T-helper 17 cell (primary cell): ENCODE results near the gene PTPRM. TPM values are rescaled to one million over a fixed set of nuclear protein-coding genes. Genes with fewer than 3 reads are reported as not detected.

Source experiments
- ATAC-seq: fragments of 150-1000 bp; cut with Tn5 transposase; 2 replicates; pipeline ENCODE4 v1.10.0; 2021; ENCODE audit warnings: mild to moderate bottlenecking, moderate library complexity
- DNase-seq, 3 donors: peaks; one replicate each; pipeline versions ENCODE4 v3.0.0 to v3.0.0-alpha.2; 2020 to 2021
- H3K9me3 ChIP-seq: one replicate; pipeline ENCODE4 v1.7.0; 2013; ENCODE audit warnings: low read length, mild to moderate bottlenecking; ENCODE audit not compliant: control insufficient read depth, poor library complexity, severe bottlenecking
- H3K27ac Mint-ChIP-seq: one replicate; pipeline ENCODE4 v1.8.0; 2022; ENCODE audit warnings: mild to moderate bottlenecking, moderate library complexity, mixed read lengths
- H3K27me3 Mint-ChIP-seq: one replicate; pipeline ENCODE4 v1.8.0; 2022; ENCODE audit warnings: mixed read lengths
- H3K36me3 Mint-ChIP-seq: one replicate; pipeline ENCODE4 v1.8.0; 2022; ENCODE audit warnings: low read depth, mixed read lengths
- H3K4me1 Mint-ChIP-seq: one replicate; pipeline ENCODE4 v1.8.0; 2022; ENCODE audit warnings: mild to moderate bottlenecking, mixed read lengths
- H3K4me3 Mint-ChIP-seq: one replicate; pipeline ENCODE4 v1.8.0; 2022; ENCODE audit warnings: mild to moderate bottlenecking, moderate library complexity, mixed read lengths
- total RNA-seq, 4 donors: library from RNA in 2 of 4; stranded (reverse) in 2 of 4; gene quantifications; one replicate each; pipeline ENCODE4 v1.2.3 and lab custom pipeline; 2022 to 2026

Gene PTPRM
- total RNA-seq, 2 donors from 2014 or later = 25.6 to 44.8 TPM

- H3K4me3 Mint-ChIP-seq = no peak overlapping the region
- no peaks in the 10 kb centered on the region for H3K27me3 Mint-ChIP-seq
- no peak for DNase-seq
Measured at GRCh38 chr18:7576077-7576476, 9.0 kb downstream of the PTPRM start.

GRCh38 chr18:7576685-7577084 lies 9.6 kb downstream of the PTPRM start:
- no peak for ATAC-seq
- Mint-ChIP-seq H3K27ac (no peak overlapping the region), H3K27me3 (no peaks in the 10 kb centered on the region), H3K4me1 (peaks cover 4% of the 10 kb centered on the region), H3K4me3 (no peak overlapping the region), H3K36me3 (no peaks in the 10 kb centered on the region)
- DNase-seq = no peak
- no peaks in the 10 kb centered on the region for H3K9me3 ChIP-seq

More at GRCh38 chr18:7576077-7576476, 9.0 kb downstream of the PTPRM start:
- H3K9me3 ChIP-seq = no peaks in the 10 kb centered on the region
- no peak for ATAC-seq
- no peaks in the 10 kb centered on the region for H3K36me3 Mint-ChIP-seq
- H3K27ac Mint-ChIP-seq = peak overlapping the region; percentile 3
- H3K4me1 Mint-ChIP-seq = peaks cover 4% of the 10 kb centered on the region

GRCh38 chr18:7577706-7578105 lies 10.6 kb downstream of the PTPRM start:
- Mint-ChIP-seq H3K4me1 (peaks cover 4% of the 10 kb centered on the region), H3K27ac (no peak overlapping the region), H3K4me3 (no peak overlapping the region), H3K27me3 (no peaks in the 10 kb centered on the region), H3K36me3 (no peaks in the 10 kb centered on the region)
- DNase-seq (no peak), ATAC-seq (no peak)
- H3K9me3 ChIP-seq = no peaks in the 10 kb centered on the region

GRCh38 chr18:7579176-7579917 lies 12.2 kb downstream of the PTPRM start:
- ATAC-seq = no peak
- peaks cover 4% of the 10 kb centered on the region for H3K4me1 Mint-ChIP-seq
- H3K27ac Mint-ChIP-seq = no peak overlapping the region
- H3K9me3 ChIP-seq = no peaks in the 10 kb centered on the region
- no peaks in the 10 kb centered on the region for H3K27me3 Mint-ChIP-seq
- DNase-seq = no peak
- H3K4me3 Mint-ChIP-seq = no peak overlapping the region
- H3K36me3 Mint-ChIP-seq = no peaks in the 10 kb centered on the region

GRCh38 chr18:7579918-7580542 lies 12.9 kb downstream of the PTPRM start:
- no peak for DNase-seq
- no peak overlapping the region for H3K27ac Mint-ChIP-seq
- no peaks in the 10 kb centered on the region for H3K9me3 ChIP-seq
- no peaks in the 10 kb centered on the region for H3K36me3 Mint-ChIP-seq
- H3K4me1 Mint-ChIP-seq = peaks cover 4% of the 10 kb centered on the region
- no peak for ATAC-seq
- no peaks in the 10 kb centered on the region for H3K27me3 Mint-ChIP-seq
- no peak overlapping the region for H3K4me3 Mint-ChIP-seq

- no peak for ATAC-seq
- no peak overlapping the region for H3K27ac Mint-ChIP-seq
- no peaks in the 10 kb centered on the region for H3K36me3 Mint-ChIP-seq
- H3K4me1 Mint-ChIP-seq = peaks cover 3% of the 10 kb centered on the region
- H3K27me3 Mint-ChIP-seq = no peaks in the 10 kb centered on the region
- no peak overlapping the region for H3K4me3 Mint-ChIP-seq
- no peaks in the 10 kb centered on the region for H3K9me3 ChIP-seq
- DNase-seq = no peak
Measured at GRCh38 chr18:7584646-7585275, 17.6 kb downstream of the PTPRM start.

GRCh38 chr18:7585276-7585670 lies 18.2 kb downstream of the PTPRM start:
- peaks cover 3% of the 10 kb centered on the region for H3K4me1 Mint-ChIP-seq
- H3K9me3 ChIP-seq = no peaks in the 10 kb centered on the region

GRCh38 chr18:7586379-7586778 lies 19.3 kb downstream of the PTPRM start:
- Mint-ChIP-seq H3K27me3 (no peaks in the 10 kb centered on the region), H3K36me3 (no peaks in the 10 kb centered on the region), H3K4me3 (no peak overlapping the region), H3K4me1 (peaks cover 3% of the 10 kb centered on the region), H3K27ac (no peak overlapping the region)
- DNase-seq (no peak), ATAC-seq (no peak)
- H3K9me3 ChIP-seq = no peaks in the 10 kb centered on the region

More at GRCh38 chr18:7585276-7585670, 18.2 kb downstream of the PTPRM start:
- Mint-ChIP-seq H3K36me3 (no peaks in the 10 kb centered on the region), H3K27me3 (no peaks in the 10 kb centered on the region), H3K4me3 (no peak overlapping the region), H3K27ac (no peak overlapping the region)
- DNase-seq (no peak), ATAC-seq (no peak)

GRCh38 chr18:7590826-7591560 lies 23.9 kb downstream of the PTPRM start:
- Mint-ChIP-seq H3K4me1 (no peaks in the 10 kb centered on the region), H3K36me3 (no peaks in the 10 kb centered on the region), H3K27me3 (no peaks in the 10 kb centered on the region), H3K27ac (no peak overlapping the region), H3K4me3 (no peak overlapping the region)
- H3K9me3 ChIP-seq = no peaks in the 10 kb centered on the region
- no peak for ATAC-seq
- no peak for DNase-seq

GRCh38 chr18:7592305-7593071 lies 25.4 kb downstream of the PTPRM start:
- no peak for ATAC-seq
- H3K9me3 ChIP-seq = no peaks in the 10 kb centered on the region
- Mint-ChIP-seq H3K36me3 (no peaks in the 10 kb centered on the region), H3K4me3 (no peak overlapping the region), H3K27me3 (no peaks in the 10 kb centered on the region), H3K27ac (no peak overlapping the region), H3K4me1 (no peaks in the 10 kb centered on the region)
- no peak for DNase-seq

- Mint-ChIP-seq H3K36me3 (no peaks in the 10 kb centered on the region), H3K4me1 (no peaks in the 10 kb centered on the region), H3K4me3 (no peak overlapping the region), H3K27me3 (no peaks in the 10 kb centered on the region), H3K27ac (no peak overlapping the region)
- DNase-seq (no peak), ATAC-seq (no peak)
- no peaks in the 10 kb centered on the region for H3K9me3 ChIP-seq
Measured at GRCh38 chr18:7593218-7593819, 26.2 kb downstream of the PTPRM start.

- no peak overlapping the region for H3K27ac Mint-ChIP-seq
- no peak for ATAC-seq
Measured at GRCh38 chr18:7596147-7596546, 29.0 kb downstream of the PTPRM start.

More at GRCh38 chr18:7596147-7596546, 29.0 kb downstream of the PTPRM start:
- peaks cover 3% of the 10 kb centered on the region for H3K9me3 ChIP-seq
- Mint-ChIP-seq H3K4me3 (no peak overlapping the region), H3K36me3 (no peaks in the 10 kb centered on the region), H3K27me3 (no peaks in the 10 kb centered on the region), H3K4me1 (peaks cover 6% of the 10 kb centered on the region)
- DNase-seq = no peak
